ENCODE results near the gene HMCN1.

HMCN1 gene

DNA sequence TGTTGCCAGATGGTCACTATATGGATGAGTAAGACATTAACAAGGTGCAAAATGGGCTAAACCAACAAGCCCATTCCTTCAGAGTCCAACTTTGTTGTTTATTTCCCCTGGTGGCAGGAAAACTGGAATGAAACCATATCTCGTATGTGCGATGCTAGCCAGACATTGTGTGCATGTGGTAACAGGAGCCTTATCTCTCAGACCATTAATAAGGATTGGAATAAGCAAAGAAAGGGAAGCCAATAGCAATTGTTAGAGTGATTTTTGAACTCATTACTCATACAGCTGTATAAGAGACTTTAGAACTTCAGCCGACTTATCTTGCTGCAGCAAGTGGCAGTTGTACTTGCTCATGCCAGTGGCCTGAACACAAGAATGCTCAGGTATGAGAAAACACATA, 30.0 kb upstream of the HMCN1 start (continued):
- TF ChIP-seq, protein P1, sequence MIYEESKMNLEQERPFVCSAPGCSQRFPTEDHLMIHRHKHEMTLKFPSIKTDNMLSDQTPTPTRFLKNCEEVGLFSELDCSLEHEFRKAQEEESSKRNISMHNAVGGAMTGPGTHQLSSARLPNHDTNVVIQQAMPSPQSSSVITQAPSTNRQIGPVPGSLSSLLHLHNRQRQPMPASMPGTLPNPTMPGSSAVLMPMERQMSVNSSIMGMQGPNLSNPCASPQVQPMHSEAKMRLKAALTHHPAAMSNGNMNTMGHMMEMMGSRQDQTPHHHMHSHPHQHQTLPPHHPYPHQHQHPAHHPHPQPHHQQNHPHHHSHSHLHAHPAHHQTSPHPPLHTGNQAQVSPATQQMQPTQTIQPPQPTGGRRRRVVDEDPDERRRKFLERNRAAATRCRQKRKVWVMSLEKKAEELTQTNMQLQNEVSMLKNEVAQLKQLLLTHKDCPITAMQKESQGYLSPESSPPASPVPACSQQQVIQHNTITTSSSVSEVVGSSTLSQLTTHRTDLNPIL (CRISPR knock-in tag; IDR thresholded peaks at IDR 0.05; ENCODE audit: low read depth): no peak

GRCh38 chr1:185716095-185716494, 18.1 kb upstream of the HMCN1 start:
- TF ChIP-seq GLIS3 (CRISPR knock-in tag; IDR thresholded peaks at IDR 0.05) (no peak), ZC3H10 (CRISPR knock-in tag; IDR thresholded peaks at IDR 0.05) (no peak), CSDC2 (CRISPR knock-in tag; IDR thresholded peaks at IDR 0.05) (no peak), ARNTL (CRISPR knock-in tag; IDR thresholded peaks at IDR 0.05; ENCODE audit: borderline replicate concordance, low read depth) (no peak), TCF4 (CRISPR knock-in tag; IDR thresholded peaks at IDR 0.05; ENCODE audit: borderline replicate concordance) (no peak), SNAI2 (CRISPR knock-in tag; IDR thresholded peaks at IDR 0.05) (no peak), ZNF565 (CRISPR knock-in tag; conservative IDR thresholded peaks at IDR 0.05; ENCODE audit: low read depth) (no peak), PATZ1 (CRISPR knock-in tag; IDR thresholded peaks at IDR 0.05; ENCODE audit: borderline replicate concordance) (no peak)
- TF ChIP-seq, protein P2, sequence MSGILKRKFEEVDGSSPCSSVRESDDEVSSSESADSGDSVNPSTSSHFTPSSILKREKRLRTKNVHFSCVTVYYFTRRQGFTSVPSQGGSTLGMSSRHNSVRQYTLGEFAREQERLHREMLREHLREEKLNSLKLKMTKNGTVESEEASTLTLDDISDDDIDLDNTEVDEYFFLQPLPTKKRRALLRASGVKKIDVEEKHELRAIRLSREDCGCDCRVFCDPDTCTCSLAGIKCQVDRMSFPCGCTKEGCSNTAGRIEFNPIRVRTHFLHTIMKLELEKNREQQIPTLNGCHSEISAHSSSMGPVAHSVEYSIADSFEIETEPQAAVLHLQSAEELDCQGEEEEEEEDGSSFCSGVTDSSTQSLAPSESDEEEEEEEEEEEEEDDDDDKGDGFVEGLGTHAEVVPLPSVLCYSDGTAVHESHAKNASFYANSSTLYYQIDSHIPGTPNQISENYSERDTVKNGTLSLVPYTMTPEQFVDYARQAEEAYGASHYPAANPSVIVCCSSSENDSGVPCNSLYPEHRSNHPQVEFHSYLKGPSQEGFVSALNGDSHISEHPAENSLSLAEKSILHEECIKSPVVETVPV (CRISPR knock-in tag; IDR thresholded peaks at IDR 0.05): no peak
- TF ChIP-seq, protein P3, sequence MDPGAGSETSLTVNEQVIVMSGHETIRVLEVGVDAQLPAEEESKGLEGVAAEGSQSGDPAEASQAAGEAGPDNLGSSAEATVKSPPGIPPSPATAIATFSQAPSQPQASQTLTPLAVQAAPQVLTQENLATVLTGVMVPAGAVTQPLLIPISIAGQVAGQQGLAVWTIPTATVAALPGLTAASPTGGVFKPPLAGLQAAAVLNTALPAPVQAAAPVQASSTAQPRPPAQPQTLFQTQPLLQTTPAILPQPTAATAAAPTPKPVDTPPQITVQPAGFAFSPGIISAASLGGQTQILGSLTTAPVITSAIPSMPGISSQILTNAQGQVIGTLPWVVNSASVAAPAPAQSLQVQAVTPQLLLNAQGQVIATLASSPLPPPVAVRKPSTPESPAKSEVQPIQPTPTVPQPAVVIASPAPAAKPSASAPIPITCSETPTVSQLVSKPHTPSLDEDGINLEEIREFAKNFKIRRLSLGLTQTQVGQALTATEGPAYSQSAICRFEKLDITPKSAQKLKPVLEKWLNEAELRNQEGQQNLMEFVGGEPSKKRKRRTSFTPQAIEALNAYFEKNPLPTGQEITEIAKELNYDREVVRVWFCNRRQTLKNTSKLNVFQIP (CRISPR knock-in tag; IDR thresholded peaks at IDR 0.05; ENCODE audit: borderline replicate concordance, low read depth): no peak
- no peak for ATAC-seq

GRCh38 chr1:185719021-185719420, 15.2 kb upstream of the HMCN1 start:
- peak; percentile 92 for ATAC-seq
- peak; percentile 10; the same call in 1 of the 2 replicates for TF ChIP-seq TOX (CRISPR knock-in tag; IDR thresholded peaks at IDR 0.05; ENCODE audit: borderline replicate concordance)
- no peak for TF ChIP-seq ZNF565 (CRISPR knock-in tag; conservative IDR thresholded peaks at IDR 0.05; ENCODE audit: low read depth)

- TF ChIP-seq BACH2 (CRISPR knock-in tag; IDR thresholded peaks at IDR 0.05; ENCODE audit: borderline replicate concordance) (no peak), ESRRG (CRISPR knock-in tag; IDR thresholded peaks at IDR 0.05) (no peak), RARB (CRISPR knock-in tag; IDR thresholded peaks at IDR 0.05) (no peak), PPARA (CRISPR knock-in tag; IDR thresholded peaks at IDR 0.05; ENCODE audit: borderline replicate concordance) (no peak), TOX (CRISPR knock-in tag; IDR thresholded peaks at IDR 0.05; ENCODE audit: borderline replicate concordance) (no peak), OSR1 (CRISPR knock-in tag; IDR thresholded peaks at IDR 0.05) (no peak), ZFP30 (CRISPR knock-in tag; IDR thresholded peaks at IDR 0.05) (no peak), ARNTL (CRISPR knock-in tag; IDR thresholded peaks at IDR 0.05; ENCODE audit: borderline replicate concordance, low read depth) (no peak), ZC3H10 (CRISPR knock-in tag; IDR thresholded peaks at IDR 0.05) (no peak), TSHZ2 (CRISPR knock-in tag; IDR thresholded peaks at IDR 0.05) (no peak), GLIS3 (CRISPR knock-in tag; IDR thresholded peaks at IDR 0.05) (no peak), CSDC2 (CRISPR knock-in tag; IDR thresholded peaks at IDR 0.05) (no peak), TCF4 (CRISPR knock-in tag; IDR thresholded peaks at IDR 0.05; ENCODE audit: borderline replicate concordance) (no peak), ZNF70 (CRISPR knock-in tag; IDR thresholded peaks at IDR 0.05) (no peak), ZFP3 (CRISPR knock-in tag; IDR thresholded peaks at IDR 0.05) (no peak), ISL1 (CRISPR knock-in tag; IDR thresholded peaks at IDR 0.05) (no peak), SNAI2 (CRISPR knock-in tag; IDR thresholded peaks at IDR 0.05) (no peak)
- TF ChIP-seq, protein P2 (CRISPR knock-in tag; IDR thresholded peaks at IDR 0.05): no peak
- ATAC-seq: peak; percentile 74
Measured at GRCh38 chr1:185720633-185721272, 13.4 kb upstream of the HMCN1 start.
